Measurements from ENCODE around the gene CIAO3. TPM values are rescaled to one million over a fixed set of nuclear protein-coding genes. Genes with fewer than 3 reads are reported as not detected.

CIAO3 gene
- total and polyA plus RNA-seq, 4 experiments from 2014 or later = 10.8 to 58.2 (median 42.1) TPM

- no peaks in the 10 kb centered on the region for H3K9me3 ChIP-seq (ENCODE audit: control insufficient read depth in 1 of 2, low read length in 2 of 2)
- no peaks in the 10 kb centered on the region for H3K36me3 ChIP-seq (ENCODE audit: insufficient read depth, low read length)
- H3K27ac ChIP-seq (ENCODE audit: low read depth, low read length) = no peak overlapping the region
- CTCF ChIA-PET (ENCODE audit: partially characterized antibody) = no interaction called here
- H3K36me3 Mint-ChIP-seq = no peaks in the 10 kb centered on the region
- H3K4me1 ChIP-seq (ENCODE audit: insufficient read depth, low read length) = peaks cover 28% of the 10 kb centered on the region
- POLR2A ChIA-PET (ENCODE audit: partially characterized antibody) = interaction anchor here (2.4 kb wide), 1 partner anchor 9 kb away, joined by 14 read pairs; no protein-coding TSS in a partner anchor
- H3K27ac Mint-ChIP-seq = no peak overlapping the region
- intact Hi-C loops (cut with micrococcal nuclease) = no loop called here
- peaks cover 22 to 29% of the 10 kb centered on the region in 2 donors for H3K27me3 Mint-ChIP-seq
- peaks cover 0 to 25% (median 8%) of the 10 kb centered on the region in 4 donors for H3K4me1 Mint-ChIP-seq
- no peak for DNase-seq
- H3K4me3 ChIP-seq (ENCODE audit: low read length in 2 of 2) = no peak overlapping the region
- peaks cover 0 to 1% (median 0%) of the 10 kb centered on the region in 8 donors for H3K9me3 Mint-ChIP-seq
- no peak overlapping the region for H3K4me3 Mint-ChIP-seq
- peaks cover 40% of the 10 kb centered on the region for H3K27me3 ChIP-seq (ENCODE audit: insufficient read depth, low read length)
These were observed 36.8 kb downstream of the CIAO3 start for GRCh38 chr16:704047-704446.

- Mint-ChIP-seq H3K36me3 (no peaks in the 10 kb centered on the region), H3K27me3 (peaks cover 17 to 23% of the 10 kb centered on the region in 2 donors), H3K4me1 (peaks cover 2 to 31% (median 11%) of the 10 kb centered on the region in 4 donors), H3K27ac (no peak overlapping the region), H3K9me3 (peaks cover 0 to 1% (median 0%) of the 10 kb centered on the region in 8 donors), H3K4me3 (peak overlapping the region in 1 of 8 donors; percentile 30)
- ChIA-PET POLR2A (ENCODE audit: partially characterized antibody) (interaction anchor here (1.3 to 2.4 kb wide), 3 partner anchors 8 to 85 kb away, joined by 3 to 14 read pairs (median 4); partner anchors contain the start of genes CHTF18 and RPUSD1), CTCF (ENCODE audit: partially characterized antibody) (interaction anchor here (1.2 kb wide), 1 partner anchor 9 kb away, joined by 4 read pairs; no protein-coding TSS in a partner anchor)
- Histone ChIP-seq H3K36me3 (ENCODE audit: insufficient read depth, low read length) (no peaks in the 10 kb centered on the region), H3K4me3 (ENCODE audit: low read length in 2 of 2) (no peak overlapping the region), H3K27ac (ENCODE audit: low read depth, low read length) (no peak overlapping the region), H3K27me3 (ENCODE audit: insufficient read depth, low read length) (peaks cover 34% of the 10 kb centered on the region), H3K9me3 (ENCODE audit: control insufficient read depth in 1 of 2, low read length in 2 of 2) (no peaks in the 10 kb centered on the region), H3K4me1 (ENCODE audit: insufficient read depth, low read length) (peaks cover 34% of the 10 kb centered on the region)
- no peak for DNase-seq
- intact Hi-C loops (cut with micrococcal nuclease) = no loop called here
These were observed 37.4 kb downstream of the CIAO3 start for GRCh38 chr16:703406-703805.

- ChIA-PET CTCF (ENCODE audit: partially characterized antibody) (interaction anchor here (1.2 kb wide), 1 partner anchor 10 kb away, joined by 4 read pairs; no protein-coding TSS in a partner anchor), POLR2A (ENCODE audit: partially characterized antibody) (interaction anchor here (1.3 to 2.2 kb wide), 4 partner anchors 10 to 86 kb away, joined by 3 to 10 read pairs (median 4); partner anchors contain the start of genes ANTKMT, CHTF18, RPUSD1 and STUB1)
- peaks cover 2 to 37% (median 11%) of the 10 kb centered on the region in 4 donors for H3K4me1 Mint-ChIP-seq
- H3K27me3 Mint-ChIP-seq = peaks cover 9 to 17% of the 10 kb centered on the region in 2 donors
- peaks cover 0 to 1% (median 0%) of the 10 kb centered on the region in 8 donors for H3K9me3 Mint-ChIP-seq
- H3K9me3 ChIP-seq (ENCODE audit: control insufficient read depth in 1 of 2, low read length in 2 of 2) = no peaks in the 10 kb centered on the region
- no peaks in the 10 kb centered on the region for H3K36me3 Mint-ChIP-seq
- H3K27me3 ChIP-seq (ENCODE audit: insufficient read depth, low read length) = peaks cover 26% of the 10 kb centered on the region
- H3K27ac ChIP-seq (ENCODE audit: low read depth, low read length) = no peak overlapping the region
- peak overlapping the region in 2 of 8 donors; percentile 46 to 48 for H3K4me3 Mint-ChIP-seq
- peak overlapping the region in 1 of 7 donors; percentile 13 for H3K27ac Mint-ChIP-seq
- intact Hi-C loops (cut with micrococcal nuclease) = no loop called here
- no peak overlapping the region for H3K4me3 ChIP-seq (ENCODE audit: low read length in 2 of 2)
- H3K4me1 ChIP-seq (ENCODE audit: insufficient read depth, low read length) = peaks cover 37% of the 10 kb centered on the region
- DNase-seq = no peak
- no peaks in the 10 kb centered on the region for H3K36me3 ChIP-seq (ENCODE audit: insufficient read depth, low read length)
These were observed 38.5 kb downstream of the CIAO3 start for GRCh38 chr16:702341-702740.

GRCh38 chr16:700684-701584, 39.9 kb downstream of the CIAO3 start:
- intact Hi-C loops (cut with micrococcal nuclease) = no loop called here

GRCh38 chr16:698911-699671, 41.7 kb downstream of the CIAO3 start:
- Mint-ChIP-seq H3K27me3 (peaks cover 8 to 9% of the 10 kb centered on the region in 2 donors), H3K9me3 (peaks cover 0 to 2% (median 0%) of the 10 kb centered on the region in 8 donors), H3K36me3 (peaks cover 0 to 7% of the 10 kb centered on the region in 2 donors), H3K27ac (peak overlapping the region in 2 of 7 donors; percentile 30 to 35), H3K4me3 (peak overlapping the region in 6 of 8 donors; percentile 68 to 80 (median 74)), H3K4me1 (peaks cover 7 to 46% (median 16%) of the 10 kb centered on the region in 4 donors)
- no peaks in the 10 kb centered on the region for H3K9me3 ChIP-seq (ENCODE audit: control insufficient read depth in 1 of 2, low read length in 2 of 2)
- DNase-seq = no peak
- H3K4me3 ChIP-seq (ENCODE audit: low read length in 2 of 2) = no peak overlapping the region
- H3K27me3 ChIP-seq (ENCODE audit: insufficient read depth, low read length) = peaks cover 9% of the 10 kb centered on the region
- H3K4me1 ChIP-seq (ENCODE audit: insufficient read depth, low read length) = peaks cover 53% of the 10 kb centered on the region
- H3K36me3 ChIP-seq (ENCODE audit: insufficient read depth, low read length) = no peaks in the 10 kb centered on the region
- intact Hi-C loops (cut with micrococcal nuclease) = no loop called here
- CTCF ChIA-PET (ENCODE audit: partially characterized antibody) = interaction anchor here (0.7 kb wide), 1 partner anchor 11 kb away, joined by 3 read pairs; no protein-coding TSS in a partner anchor
- POLR2A ChIA-PET (ENCODE audit: partially characterized antibody) = interaction anchor here (0.8 to 2.5 kb wide), 6 partner anchors 8 to 28 kb away, joined by 3 to 10 read pairs (median 4); partner anchors contain the start of genes HAGHL, STUB1 and WDR24
- H3K27ac ChIP-seq (ENCODE audit: low read depth, low read length) = no peak overlapping the region

More at GRCh38 chr16:700684-701584, 39.9 kb downstream of the CIAO3 start:
- peaks cover 0 to 1% (median 0%) of the 10 kb centered on the region in 8 donors for H3K9me3 Mint-ChIP-seq
- DNase-seq = peak in 4 of 5 donors; percentile 54 to 65 (median 59)
- H3K9me3 ChIP-seq (ENCODE audit: control insufficient read depth in 1 of 2, low read length in 2 of 2) = no peaks in the 10 kb centered on the region
- CTCF ChIA-PET (ENCODE audit: partially characterized antibody) = no interaction called here
- H3K4me3 ChIP-seq (ENCODE audit: low read length in 2 of 2) = no peak overlapping the region
- H3K27me3 Mint-ChIP-seq = peaks cover 8 to 9% of the 10 kb centered on the region in 2 donors
- H3K4me3 Mint-ChIP-seq = peak overlapping the region in 1 of 8 donors; percentile 29
- H3K4me1 Mint-ChIP-seq = peaks cover 2 to 39% (median 8%) of the 10 kb centered on the region in 4 donors
- no peak overlapping the region for H3K27ac Mint-ChIP-seq
- no peaks in the 10 kb centered on the region for H3K36me3 Mint-ChIP-seq
- H3K27me3 ChIP-seq (ENCODE audit: insufficient read depth, low read length) = peaks cover 18% of the 10 kb centered on the region
- peaks cover 46% of the 10 kb centered on the region for H3K4me1 ChIP-seq (ENCODE audit: insufficient read depth, low read length)
- no peaks in the 10 kb centered on the region for H3K36me3 ChIP-seq (ENCODE audit: insufficient read depth, low read length)
- POLR2A ChIA-PET (ENCODE audit: partially characterized antibody) = interaction anchor here (1.4 to 2.2 kb wide), 3 partner anchors 11 to 20 kb away, joined by 4 to 10 read pairs (median 8); partner anchors contain the start of genes ANTKMT, STUB1 and WDR24
- no peak overlapping the region for H3K27ac ChIP-seq (ENCODE audit: low read depth, low read length)

GRCh38 chr16:695355-696089, 45.3 kb downstream of the CIAO3 start:
- H3K27me3 ChIP-seq (ENCODE audit: insufficient read depth, low read length) = no peaks in the 10 kb centered on the region
- peak overlapping the region; percentile 78 to 89 (median 84) for H3K4me3 Mint-ChIP-seq
- H3K36me3 ChIP-seq (ENCODE audit: insufficient read depth, low read length) = no peaks in the 10 kb centered on the region
- peak overlapping the region; percentile 58 to 78 for H3K4me3 ChIP-seq (ENCODE audit: low read length in 2 of 2)
- ChIA-PET POLR2A (ENCODE audit: partially characterized antibody) (interaction anchor here (0.6 to 8.0 kb wide), 27 partner anchors 9 to 308 kb away, joined by 3 to 212 read pairs (median 6); partner anchors contain the start of genes ANTKMT, CAPN15, CCDC78 and CHTF18), CTCF (ENCODE audit: partially characterized antibody) (interaction anchor here (0.7 to 2.3 kb wide), 9 partner anchors 9 to 116 kb away, joined by 3 to 8 read pairs (median 3); partner anchors contain the start of genes METRN and RHOT2)
- H3K27ac Mint-ChIP-seq = peak overlapping the region; percentile 61 to 87 (median 82)
- H3K9me3 ChIP-seq (ENCODE audit: control insufficient read depth in 1 of 2, low read length in 2 of 2) = no peaks in the 10 kb centered on the region
- H3K36me3 Mint-ChIP-seq = peaks cover 0 to 7% of the 10 kb centered on the region in 2 donors
- peaks cover 15 to 58% (median 26%) of the 10 kb centered on the region in 4 donors for H3K4me1 Mint-ChIP-seq
- H3K4me1 ChIP-seq (ENCODE audit: insufficient read depth, low read length) = peaks cover 42% of the 10 kb centered on the region
- DNase-seq = peak; percentile 73 to 81 (median 76)
- no peak overlapping the region for H3K27ac ChIP-seq (ENCODE audit: low read depth, low read length)
- intact Hi-C loops (cut with micrococcal nuclease) = no loop called here
- no peaks in the 10 kb centered on the region for H3K27me3 Mint-ChIP-seq
- H3K9me3 Mint-ChIP-seq = peaks cover 0 to 4% (median 0%) of the 10 kb centered on the region in 8 donors

All from CD4-positive, alpha-beta memory T cell (primary cell).